GM18502 (cell line): ENCODE data around the gene CDKN1A.

Experiments
- ATAC-seq: cut with Tn5 transposase; IDR thresholded peaks from one replicate; pipeline ENCODE4 v1.9.1; 2021; ENCODE audit warnings: mild to moderate bottlenecking; ENCODE audit not compliant: unreplicated experiment, poor library complexity

The CDKN1A gene

DNA sequence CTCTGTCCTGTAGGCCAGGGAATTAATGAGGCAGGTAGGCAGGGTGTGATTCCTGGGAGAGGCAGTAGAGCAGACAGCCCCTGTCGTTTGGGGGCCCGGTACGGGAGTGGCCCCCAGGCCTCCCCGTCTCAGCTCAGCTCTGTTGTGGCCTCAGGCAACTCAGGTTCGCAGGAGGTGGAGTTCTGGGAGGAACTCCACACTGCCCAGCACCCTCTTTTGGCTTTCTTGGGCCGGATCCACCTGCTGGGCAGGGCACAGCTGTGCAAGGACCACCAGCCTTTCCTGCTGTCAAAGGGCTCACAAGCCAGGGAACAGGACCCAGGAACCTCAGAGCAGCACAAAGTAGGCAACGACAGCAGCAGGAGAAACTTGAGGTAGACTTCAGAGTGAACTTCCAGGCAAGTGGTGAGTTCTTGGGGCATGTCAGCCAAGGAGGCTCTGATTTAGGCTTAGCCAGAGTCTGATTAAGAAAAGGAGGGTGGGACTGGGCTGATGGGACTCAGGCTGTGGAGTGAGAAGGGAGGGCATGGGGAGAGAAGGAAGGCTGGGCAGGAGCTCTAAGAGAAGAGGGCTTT is 56.1 kb downstream of the CDKN1A start:
- no peak for ATAC-seq

DNA sequence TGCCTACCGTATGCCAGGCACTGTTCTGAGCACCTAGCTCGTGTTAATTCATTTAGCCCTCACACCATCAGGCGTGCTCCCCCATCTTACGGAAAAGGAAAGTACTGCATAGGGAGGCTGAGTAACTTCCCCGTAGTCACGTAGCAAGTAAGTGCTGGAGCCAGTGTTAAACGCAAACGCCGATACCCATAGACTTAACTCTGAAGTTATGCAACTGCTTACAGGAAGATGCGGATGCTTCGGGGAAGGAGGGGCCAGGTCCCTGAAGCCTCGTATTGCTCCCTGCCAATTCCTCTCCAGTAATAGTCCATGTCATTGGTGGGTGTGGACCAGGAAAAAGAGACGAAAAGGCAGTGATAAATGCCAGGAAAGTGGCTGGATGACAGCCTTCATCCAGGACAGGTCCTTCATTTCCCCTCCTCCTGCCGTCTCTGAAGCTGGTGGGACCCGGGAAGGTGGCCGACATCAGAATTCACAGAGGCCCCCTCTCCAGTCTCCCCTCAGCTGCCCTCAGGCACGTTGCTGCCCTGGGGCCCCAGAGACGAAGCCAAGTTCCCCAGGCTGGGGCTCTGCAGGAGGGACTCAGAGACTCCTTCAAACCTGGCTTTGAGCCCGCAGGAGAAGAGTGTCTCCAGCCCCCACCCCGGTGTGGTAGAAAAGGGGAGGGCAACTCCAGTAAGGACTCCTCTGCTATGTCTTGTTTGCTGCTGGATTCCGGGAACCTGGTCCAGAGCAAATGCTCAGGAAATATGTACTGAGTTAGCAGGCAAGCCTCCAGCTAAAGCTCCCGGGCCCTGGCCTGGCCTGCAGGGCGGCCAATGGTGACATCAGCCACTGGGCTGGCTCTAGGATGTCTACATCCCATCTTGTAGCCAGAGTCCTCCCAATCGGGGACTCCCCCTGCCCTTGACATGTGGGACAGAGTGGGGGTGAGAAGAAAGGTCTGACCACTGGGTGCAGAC is 56.9 kb downstream of the CDKN1A start:
- no peak for ATAC-seq
